HL-60/S4 treated with retinoic acid at 250 ng/mL for 4 days and 3 days (cell line): ENCODE results near the gene ZNF613.
"Not testable (repeated sequence)": the region's sequence is repeated elsewhere in the genome, so short reads cannot be mapped to it uniquely, and the experiment has no call there.

Source experiments
- in situ Hi-C: fragments of 300-500 bp; cut with MboI; formaldehyde crosslinking; loops from 2 replicates; pipeline ENCODE4 v1.7.0; 2022; ENCODE audit warnings: low sequenced_read_pairs

ZNF613 gene

DNA sequence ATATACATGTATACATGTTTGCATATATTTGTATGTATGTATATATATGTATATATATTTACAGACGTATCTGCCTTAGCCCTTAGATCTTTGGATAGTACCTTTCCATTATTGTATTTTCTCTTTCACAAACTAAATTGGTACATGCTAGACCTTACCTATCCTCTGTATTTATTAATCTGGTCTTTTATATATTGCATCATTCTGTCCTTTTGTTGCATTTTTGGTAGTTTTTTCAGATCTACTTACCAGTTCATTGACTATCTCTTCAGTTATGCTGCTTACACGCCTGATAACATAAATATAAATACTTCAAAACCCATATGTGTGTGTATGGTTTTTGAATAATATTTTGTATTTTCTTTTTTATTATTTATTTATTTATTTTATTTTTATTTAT, 11.7 kb downstream of the ZNF613 start:
- in situ Hi-C loops, result no loop called here

DNA sequence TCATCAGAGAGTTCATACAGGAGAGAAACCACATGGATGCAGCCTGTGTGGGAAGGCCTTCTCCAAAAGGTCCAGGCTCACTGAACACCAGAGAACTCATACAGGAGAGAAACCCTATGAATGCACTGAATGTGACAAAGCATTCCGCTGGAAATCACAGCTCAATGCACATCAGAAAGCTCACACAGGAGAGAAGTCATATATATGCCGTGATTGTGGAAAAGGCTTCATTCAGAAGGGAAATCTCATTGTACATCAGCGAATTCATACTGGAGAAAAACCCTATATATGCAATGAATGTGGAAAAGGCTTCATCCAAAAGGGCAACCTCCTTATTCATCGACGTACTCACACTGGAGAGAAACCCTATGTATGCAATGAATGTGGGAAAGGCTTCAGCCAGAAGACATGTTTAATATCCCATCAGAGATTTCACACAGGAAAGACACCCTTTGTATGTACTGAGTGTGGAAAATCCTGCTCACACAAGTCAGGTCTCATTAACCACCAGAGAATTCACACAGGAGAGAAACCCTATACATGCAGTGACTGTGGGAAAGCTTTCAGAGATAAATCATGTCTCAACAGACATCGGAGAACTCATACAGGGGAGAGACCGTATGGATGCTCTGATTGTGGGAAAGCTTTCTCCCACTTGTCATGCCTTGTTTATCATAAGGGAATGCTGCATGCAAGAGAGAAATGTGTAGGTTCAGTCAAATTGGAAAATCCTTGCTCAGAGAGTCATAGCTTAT, 17.7 kb downstream of the ZNF613 start:
- in situ Hi-C loops, result no loop called here

DNA sequence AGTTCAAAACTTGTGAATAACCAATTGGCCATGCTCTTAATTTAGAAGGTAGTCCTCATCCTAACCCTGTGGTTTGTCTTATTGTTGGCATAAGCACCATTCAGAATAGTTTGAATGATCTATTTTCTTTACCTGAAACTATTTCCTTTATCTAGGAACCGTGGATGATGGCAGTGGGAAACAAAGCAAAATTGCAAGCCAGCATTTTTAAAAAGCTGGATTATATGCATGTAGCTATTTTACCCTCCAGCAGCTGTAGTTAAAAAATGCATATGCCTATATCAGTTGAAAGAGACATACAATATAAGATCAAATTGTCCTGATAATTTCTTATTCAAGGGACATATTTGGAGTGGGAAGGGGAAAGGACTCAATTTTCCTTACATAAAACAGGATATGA, 19.3 kb downstream of the ZNF613 start:
- in situ Hi-C loops, result no loop called here

DNA sequence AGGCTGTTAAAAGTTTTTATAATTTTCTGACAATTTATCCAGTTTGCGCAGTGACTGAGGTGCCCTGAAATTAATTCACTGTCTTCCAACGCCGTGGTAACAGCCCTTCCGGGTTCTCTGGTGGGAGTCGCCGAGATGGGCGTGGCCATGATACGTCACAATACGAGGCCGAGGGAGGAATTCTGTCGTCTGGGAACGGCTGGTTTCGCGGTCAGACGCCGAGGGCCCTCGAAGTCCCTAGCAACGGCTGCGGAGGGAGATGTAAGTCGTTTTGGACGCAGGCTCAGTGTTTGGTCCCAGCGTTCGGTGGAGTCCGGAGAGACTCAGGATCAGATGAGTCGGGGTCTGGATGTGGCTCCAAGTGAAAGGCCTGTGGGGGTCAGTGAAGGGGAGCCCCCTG, 21.7 kb downstream of the ZNF613 start:
- in situ Hi-C loops, result no loop called here

DNA sequence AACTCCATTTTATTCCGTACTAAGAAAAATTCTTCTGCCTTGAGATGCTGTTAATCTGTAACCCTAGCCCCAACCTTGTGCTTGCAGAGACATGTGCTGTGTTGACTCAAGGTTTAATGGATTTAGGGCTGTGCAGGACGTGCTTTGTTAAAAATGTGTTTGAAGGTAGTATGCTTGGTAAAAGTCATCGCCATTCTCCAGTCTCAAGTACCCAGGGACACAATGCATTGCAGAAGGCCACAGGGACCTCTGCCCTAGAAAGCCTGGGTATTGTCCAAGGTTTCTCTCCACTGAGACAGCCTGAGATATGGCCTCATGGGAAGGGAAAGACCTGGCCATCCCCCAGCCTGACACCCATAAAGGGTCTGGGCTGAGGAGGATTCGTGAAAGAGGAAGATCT, 30.6 kb downstream of the ZNF613 start:
- in situ Hi-C loops, result not testable (repeated sequence)

DNA sequence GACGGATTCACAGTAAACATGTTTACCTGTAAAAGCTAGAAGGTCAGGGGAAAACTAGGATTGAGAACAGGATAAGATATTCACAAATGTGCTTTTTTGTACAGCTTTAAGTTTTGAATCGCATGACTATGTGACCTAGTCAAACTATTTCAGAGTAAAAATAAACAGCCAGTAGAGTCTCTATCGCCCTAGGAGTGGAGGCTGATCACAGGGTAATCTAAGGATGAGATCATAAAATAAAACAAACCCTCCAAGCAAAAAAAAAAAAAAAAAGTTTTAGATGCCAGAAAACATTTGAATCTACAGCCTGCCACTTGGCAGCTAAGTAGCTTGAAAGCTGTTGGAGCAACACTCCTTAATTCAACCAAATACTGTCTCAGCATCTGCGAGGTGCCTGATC, 32.5 kb downstream of the ZNF613 start:
- in situ Hi-C loops, result no loop called here

DNA sequence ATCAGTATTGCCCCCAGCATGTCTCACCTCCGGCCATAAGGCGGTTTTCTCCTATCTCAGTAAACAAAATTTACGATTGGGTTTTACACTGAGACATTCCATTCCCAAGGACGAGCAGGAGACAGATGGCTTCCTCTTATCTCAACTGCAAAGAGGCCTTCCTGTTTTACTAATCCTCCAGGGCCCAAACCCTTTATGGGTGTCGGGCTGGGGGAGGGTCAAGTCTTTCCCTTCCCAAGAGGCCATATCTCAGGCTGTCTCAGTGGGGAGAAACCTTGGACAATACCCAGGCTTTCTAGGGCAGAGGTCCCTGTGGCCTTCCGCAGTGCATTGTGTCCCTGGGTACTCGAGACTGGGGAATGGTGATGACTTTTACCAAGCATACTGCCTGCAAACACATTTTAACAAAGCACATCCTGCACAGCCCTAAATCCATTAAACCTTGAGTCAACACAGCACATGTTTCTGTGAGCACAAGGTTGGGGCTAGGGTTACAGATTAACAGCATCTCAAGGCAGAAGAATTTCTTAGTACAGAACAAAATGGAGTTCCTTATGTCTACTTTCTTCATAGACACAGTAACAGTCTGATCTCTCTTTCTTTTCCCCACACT, 33.5 kb downstream of the ZNF613 start:
- in situ Hi-C loops, result not testable (repeated sequence)

DNA sequence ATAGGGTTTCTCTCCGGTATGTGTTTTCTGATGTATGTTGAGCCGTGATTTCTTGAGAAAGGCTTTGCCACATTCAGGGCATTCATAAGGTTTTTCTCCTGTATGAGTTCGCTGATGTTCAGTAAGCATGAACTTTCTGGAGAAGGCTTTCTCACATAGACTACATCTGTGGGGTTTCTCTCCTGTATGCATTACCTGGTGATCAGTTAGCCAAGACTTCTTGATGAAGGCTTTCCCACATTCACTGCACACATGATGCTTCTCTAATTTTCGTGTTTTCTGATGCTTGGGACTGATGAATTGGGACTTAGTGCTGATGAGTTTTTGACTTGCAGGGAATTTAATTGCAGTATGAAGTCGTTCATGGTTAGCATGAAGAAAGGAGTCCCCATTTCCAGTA, 38.3 kb downstream of the ZNF613 start:
- in situ Hi-C loops, result no loop called here

DNA sequence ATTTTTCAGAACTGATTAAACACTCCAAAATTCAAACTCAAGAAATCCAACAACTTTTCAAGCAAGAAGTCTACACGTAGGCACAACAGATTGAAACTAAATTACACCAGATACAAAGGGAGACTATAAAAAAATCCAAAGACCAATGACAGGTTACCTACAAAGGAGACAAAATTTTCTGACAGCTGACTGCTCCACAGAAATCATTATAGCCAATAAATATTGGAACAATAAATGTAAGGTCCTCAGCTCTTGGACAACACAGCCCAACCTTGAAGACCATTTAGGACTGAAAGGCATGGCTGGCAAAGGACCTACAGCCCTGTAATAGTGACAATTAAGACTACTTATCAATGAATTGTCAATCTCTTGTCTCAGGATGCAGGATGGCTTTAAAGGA, 43.4 kb downstream of the ZNF613 start:
- in situ Hi-C loops, result no loop called here

DNA sequence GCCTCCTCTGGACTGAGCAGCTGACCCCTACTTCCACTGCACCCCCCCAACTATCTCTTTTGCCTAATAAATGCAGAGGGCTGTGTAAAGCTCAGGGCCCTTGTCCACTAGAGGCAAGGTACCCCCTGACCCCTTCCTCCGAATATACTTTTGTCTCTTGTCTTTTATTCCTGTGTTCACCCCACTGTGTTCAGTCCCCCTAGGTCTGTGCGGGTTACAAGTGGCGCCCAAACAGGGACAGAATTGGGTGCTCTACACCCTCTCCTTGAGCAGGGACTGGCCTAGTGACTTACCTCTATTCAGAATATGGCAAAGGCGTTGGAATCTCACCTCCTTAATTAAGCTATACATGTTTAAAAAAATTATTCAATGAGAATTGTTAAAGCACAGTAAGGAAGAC, 44.4 kb downstream of the ZNF613 start:
- in situ Hi-C loops, result no loop called here

DNA sequence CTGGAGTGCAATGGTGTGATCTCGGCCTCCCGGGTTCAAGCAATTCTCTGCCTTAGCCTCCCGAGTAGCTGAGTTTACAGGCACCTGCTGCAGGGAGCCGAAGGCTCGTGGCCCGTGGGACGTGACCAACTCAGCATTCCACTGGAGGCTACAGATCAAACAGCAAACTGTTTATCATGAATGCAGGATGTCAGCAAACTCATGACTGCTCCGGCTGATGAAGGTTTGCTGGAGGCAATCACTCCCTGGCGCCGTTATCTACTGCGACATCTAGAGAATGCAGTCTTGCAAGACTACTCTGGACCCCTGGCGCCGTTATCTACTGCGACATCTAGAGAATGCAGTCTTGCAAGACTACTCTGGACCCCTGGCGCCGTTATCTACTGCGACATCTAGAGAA, 48.5 kb downstream of the ZNF613 start:
- in situ Hi-C loops, result not testable (repeated sequence)

DNA sequence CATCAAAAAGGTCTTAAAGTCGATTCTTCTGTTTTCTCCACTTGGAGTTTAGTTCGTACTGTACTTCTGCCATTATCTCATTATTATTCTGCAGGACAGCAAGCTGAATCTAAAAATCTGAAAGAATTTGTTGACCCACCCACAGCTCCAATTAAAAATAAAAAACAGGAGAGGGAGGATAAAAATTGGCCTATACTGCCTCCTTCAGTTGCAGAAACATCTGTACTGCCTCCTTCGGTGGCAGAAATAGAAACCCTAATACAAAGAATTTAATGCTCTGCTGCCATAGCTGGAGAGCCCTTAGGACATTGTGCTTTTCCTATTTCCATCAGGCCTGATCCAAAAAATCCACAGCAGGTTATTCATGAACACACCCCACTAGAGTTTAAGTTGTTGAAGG, 49.6 kb downstream of the ZNF613 start:
- in situ Hi-C loops, result no loop called here

DNA sequence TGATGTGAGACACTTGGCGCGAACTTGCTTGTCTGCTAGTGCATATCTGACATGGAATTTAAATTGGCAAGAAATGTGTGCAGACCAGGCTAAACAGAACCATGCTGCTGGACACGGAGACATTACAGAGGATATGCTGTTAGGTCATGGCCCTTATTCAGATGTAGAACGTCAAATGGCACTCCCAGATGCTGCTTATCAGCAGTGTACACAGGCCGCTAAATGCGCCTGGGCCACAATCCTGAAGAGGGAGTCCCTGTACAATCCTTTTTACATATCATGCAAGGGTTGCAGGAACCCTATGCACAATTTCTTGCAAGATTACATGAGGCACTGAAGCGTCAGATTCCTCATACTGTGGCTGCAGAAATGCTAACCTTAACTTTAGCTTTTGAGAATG, 50.1 kb downstream of the ZNF613 start:
- in situ Hi-C loops, result no loop called here

DNA sequence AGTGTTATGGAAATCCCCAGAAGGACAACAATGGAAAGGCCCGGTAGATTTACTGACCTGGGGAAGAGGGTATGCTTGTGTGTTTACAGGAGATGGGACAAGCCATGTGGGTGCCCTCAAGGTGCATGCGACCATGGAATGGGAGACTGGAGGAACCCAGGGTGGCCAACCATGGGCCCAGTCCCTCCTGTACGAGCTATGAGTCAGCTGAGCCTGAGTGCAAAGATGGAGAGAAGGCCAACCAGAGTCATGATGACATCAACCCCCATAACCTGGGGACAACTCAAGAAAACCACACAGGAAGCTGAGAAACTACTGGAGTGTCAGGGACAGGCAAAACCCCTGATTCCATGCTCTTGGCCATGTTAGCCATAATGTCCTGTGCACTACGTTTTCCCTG, 51.6 kb downstream of the ZNF613 start:
- in situ Hi-C loops, result no loop called here

DNA sequence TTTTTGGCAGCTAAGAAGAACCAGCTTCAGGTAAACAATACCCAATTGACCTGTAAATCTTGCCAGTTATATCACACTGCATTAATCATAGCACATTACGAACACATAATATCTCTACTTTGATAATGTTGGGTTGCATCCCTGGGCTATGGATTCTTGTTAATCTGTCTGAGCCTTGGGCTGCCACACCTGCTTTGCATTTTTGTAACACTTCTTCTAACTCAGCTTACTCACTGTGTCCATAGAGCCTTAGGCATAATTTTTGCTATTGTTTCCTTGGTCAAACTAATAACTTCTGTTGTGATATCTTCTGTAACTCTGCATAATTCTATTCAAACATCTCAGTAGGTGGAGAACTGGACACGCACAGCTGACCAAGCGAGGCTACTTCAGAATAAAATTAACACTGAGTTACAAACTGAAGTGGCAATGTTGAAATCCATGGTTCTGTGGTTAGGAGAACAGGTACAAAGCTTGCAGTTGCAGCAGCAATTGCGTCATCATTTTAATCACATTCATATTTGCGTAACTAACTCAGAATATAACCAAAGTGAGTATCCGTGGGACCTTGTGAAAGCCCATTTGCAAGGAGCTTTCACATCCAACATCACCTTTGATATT, 53.0 kb downstream of the ZNF613 start:
- in situ Hi-C loops, result no loop called here

DNA sequence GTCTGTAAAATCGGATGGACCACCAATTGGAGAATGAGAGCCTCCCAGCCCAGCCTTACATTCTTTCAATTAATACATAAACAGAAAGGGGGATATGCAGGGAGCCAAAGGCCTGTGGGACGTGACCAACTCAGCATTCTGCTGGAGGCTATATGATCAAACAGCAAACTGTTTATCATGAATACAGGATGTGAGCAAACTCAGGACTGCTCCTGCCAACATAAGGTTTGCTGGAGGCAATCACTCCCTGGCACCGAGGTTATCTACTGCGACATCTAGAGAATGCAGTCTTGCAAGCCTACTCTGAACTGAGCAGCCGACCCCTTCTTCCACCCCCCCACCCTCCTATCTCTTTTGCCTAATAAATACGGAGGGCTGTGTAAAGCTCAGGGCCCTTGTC, 53.7 kb downstream of the ZNF613 start:
- in situ Hi-C loops, result not testable (repeated sequence)

DNA sequence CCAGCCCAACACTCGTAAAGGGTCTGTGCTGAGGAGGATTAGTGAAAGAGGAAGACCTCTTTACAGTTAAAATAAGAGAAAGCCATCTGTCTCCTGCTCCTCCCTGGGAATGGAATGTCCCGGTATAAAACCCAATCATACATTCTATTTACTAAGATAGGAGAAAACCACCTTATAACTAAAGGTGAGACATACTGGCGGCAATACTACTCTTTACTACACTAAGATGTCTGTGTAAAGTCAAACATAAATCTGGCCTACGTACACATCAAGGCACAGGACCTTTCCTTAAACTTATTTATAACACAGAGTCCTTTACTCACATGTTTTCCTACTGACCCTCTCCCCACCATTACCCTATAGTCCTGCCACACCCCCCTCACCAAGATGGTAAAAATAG, 56.1 kb downstream of the ZNF613 start:
- in situ Hi-C loops, result no loop called here

DNA sequence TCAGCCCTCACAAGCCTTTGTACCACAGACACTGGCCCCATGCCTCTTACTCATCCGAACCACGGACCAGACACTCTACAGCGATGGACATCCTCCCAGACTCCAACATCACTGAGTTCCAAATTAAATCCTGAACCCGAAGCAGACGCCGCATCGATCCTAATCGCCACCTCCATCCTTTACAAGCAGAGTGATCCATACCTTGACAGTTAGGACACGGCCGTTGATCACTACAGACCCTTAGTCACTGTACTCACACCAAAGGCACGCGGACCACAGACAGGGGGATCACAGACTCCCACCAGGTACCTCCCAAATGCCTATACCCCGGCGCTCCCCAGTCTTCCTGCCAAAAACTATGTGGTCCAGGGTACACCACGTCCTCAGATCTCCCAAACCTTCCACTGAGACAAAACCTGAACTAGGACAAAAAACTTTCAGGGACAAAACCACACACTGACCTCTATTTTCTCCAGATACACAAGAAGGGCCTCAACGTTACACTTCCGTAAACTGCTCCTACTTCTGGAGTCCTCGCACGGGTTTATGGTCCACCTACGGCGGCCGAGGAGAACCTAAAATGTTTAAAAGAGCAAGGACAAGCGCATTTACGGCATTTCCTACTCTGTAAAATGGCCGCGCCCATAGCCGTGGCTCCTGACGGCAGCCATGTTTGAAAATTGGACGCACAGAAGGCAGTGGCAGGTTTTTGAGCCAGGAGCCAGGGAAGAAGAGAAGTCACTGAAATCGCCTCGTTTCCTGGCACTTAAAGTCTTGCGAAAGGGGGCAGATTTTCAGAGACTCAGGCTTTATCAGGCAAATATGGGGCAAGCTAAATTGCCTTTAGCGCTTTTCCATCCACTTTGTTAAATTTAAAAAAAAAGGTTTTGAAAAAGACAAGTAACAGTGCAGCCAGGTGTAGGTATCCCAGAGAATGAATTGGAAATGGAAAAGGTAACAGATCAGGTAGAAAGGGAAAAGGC, 59.3 kb downstream of the ZNF613 start, which contains the start of gene ZNF350:
ZNF350 (minus strand) TSS at position 532 of the 983 bp plus-strand sequence. CDS start 12,480 bp downstream, outside the sequence.
- in situ Hi-C loops, result no loop called here

DNA sequence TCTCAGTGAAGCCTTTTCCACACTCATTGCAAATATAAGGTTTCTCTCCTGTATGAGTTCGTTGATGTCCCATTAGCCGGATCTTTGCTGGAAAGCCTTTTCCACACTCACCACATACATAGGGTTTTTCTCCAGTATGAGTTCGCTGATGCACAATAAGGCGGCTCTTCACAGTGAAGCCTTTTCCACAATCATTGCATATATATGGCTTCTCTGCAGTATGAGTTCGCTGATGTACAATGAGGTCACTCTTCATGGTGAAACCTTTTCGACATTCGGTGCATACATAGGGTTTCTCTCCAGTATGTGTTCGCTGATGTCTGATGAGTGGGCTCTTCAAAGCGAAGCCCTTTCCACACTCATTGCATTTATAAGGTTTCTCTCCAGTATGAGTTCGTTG, 66.2 kb downstream of the ZNF613 start:
- in situ Hi-C loops, result no loop called here

DNA sequence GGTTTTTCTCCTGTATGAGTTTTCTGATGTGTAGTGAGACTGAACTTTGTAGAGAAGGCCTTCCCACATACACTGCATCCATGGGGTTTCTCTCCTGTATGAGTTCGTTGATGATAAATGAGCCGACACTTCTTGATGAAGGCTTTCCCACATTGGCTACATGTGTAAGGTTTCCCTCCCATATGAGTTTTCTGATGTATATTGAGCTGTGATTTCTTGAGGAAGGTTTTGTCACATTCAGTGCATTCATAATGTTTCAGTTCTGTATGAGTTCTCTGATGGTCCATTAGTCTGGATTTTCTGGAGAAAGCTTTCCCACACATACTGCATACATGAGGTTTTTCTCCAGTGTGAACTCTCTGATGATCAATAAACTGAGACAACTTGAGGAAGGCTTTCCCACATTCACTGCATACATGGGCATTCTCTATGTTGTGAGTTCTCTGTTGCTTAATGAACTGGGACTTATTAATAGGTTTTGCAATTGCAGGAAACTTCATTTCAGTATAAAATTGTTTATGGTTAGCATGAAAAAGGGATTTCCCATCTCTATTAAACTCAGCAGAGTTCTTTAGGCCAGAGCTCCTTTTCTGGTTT, 66.9 kb downstream of the ZNF613 start:
- in situ Hi-C loops, result no loop called here
